Mammary epithelial cell (primary cell): ENCODE measurements around the gene LDAH.

Experiments
- EZH2 ChIP-seq: IDR thresholded peaks from 2 replicates; pipeline ENCODE4 v1.6.1; 2012; ENCODE audit warnings: low read length, inconsistent platforms, borderline replicate concordance
- TF ChIP-seq, protein P1 (sequence below), 2 donors: IDR thresholded peaks in 1 of 2; conservative IDR thresholded peaks in 1 of 2; 2 replicates each; pipeline ENCODE4 v1.5.1; 2011 to 2012; ENCODE audit warnings: inconsistent platforms in 2 of 2, low read length in 2 of 2, mild to moderate bottlenecking in 2 of 2, control low read depth in 1 of 2, low read depth in 1 of 2; ENCODE audit not compliant: insufficient read depth in 1 of 2; ENCODE audit errors: extremely low read depth in 1 of 2

DNA sequence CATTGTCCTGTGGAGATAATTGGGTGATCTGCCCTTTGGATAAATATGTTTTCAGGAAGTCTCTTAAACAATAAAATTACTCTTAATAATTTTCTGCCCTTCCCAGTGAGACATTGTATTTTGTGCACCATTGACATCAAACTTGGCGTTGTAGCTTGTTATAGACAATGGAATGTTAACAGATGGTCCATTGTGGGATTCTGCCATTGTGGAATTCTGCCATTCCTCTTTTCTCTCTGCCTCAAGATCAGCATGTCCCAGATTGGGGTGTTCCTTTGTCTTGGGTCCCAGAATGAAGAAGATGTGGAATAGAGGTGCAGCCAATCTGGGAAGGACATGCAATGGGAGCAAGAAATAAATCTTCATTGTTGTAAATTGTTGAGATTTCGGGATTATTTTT is 15.1 kb upstream of the LDAH start:
- TF ChIP-seq, protein P1, sequence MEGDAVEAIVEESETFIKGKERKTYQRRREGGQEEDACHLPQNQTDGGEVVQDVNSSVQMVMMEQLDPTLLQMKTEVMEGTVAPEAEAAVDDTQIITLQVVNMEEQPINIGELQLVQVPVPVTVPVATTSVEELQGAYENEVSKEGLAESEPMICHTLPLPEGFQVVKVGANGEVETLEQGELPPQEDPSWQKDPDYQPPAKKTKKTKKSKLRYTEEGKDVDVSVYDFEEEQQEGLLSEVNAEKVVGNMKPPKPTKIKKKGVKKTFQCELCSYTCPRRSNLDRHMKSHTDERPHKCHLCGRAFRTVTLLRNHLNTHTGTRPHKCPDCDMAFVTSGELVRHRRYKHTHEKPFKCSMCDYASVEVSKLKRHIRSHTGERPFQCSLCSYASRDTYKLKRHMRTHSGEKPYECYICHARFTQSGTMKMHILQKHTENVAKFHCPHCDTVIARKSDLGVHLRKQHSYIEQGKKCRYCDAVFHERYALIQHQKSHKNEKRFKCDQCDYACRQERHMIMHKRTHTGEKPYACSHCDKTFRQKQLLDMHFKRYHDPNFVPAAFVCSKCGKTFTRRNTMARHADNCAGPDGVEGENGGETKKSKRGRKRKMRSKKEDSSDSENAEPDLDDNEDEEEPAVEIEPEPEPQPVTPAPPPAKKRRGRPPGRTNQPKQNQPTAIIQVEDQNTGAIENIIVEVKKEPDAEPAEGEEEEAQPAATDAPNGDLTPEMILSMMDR (conservative IDR thresholded peaks at IDR 0.05 in 1 of 2, IDR thresholded peaks at IDR 0.05 in 1 of 2; ENCODE audit: extremely low read depth in 1 of 2, insufficient read depth in 1 of 2, low read depth in 1 of 2, low read length in 2 of 2), result no peak
- no peak for TF ChIP-seq EZH2
